Measurements from ENCODE around the gene CDH19.
"Not testable (repeated sequence)": the region's sequence is repeated elsewhere in the genome, so short reads cannot be mapped to it uniquely, and the experiment has no call there.

Gene CDH19

DNA sequence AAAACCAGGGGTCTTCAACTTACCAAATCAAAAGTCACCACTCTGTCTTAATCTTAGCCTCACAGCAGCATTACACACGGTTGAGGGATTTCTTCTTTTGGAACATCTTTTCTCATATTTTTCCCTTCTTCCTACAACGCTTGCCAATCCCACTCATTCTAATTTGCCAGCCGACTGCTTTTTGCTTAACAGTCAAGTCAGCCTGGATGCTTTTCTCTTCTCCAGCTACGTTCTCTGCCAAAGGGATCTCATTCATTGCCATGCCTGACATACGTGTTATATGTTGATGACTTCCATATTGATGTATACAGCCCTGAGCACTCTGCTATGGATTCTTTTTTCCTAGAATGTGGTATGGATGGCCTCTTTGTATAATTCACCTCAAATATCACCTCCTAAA lies 37.3 kb downstream of the CDH19 start:
- DNase-seq (ENCODE audit: low read depth) = no peak

DNA sequence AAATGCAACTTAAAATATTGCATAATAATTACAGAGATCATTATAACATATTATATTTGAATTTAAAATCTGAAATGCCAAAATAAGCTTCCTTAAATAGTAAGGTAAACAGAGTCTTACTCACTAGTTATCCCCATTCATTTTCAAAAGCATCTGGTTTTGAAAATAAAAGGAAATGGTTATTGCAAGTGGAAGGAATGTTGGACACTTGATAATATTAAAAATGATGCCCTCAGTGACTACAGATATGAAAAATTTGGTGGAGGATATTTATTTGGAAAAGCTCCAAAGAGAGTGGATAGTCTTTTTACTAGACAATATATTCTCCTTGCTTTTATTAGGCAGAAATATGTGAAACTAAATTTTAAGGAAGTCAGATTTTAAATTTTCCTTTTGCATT lies 39.7 kb downstream of the CDH19 start:
- no peak for DNase-seq (ENCODE audit: low read depth)

DNA sequence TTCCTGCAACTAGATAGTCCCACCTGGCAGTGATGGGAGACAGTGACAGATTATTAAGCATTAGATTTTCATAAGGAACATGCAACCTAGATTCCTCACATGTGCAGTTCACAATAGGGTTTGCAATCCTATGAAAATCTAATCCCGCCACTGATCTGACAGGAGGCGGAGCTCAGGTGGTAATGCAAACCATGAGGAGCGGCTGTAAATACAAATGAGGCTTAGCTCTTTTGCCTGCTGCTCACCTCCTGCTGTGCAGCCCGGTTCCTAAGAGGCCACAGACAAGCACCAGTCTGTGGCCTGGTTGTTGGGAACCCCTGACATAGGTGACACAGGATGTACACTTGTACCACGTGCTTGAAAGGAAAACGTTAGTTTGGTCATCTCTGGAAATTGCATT lies 41.6 kb downstream of the CDH19 start:
- no peak for DNase-seq (ENCODE audit: low read depth)

DNA sequence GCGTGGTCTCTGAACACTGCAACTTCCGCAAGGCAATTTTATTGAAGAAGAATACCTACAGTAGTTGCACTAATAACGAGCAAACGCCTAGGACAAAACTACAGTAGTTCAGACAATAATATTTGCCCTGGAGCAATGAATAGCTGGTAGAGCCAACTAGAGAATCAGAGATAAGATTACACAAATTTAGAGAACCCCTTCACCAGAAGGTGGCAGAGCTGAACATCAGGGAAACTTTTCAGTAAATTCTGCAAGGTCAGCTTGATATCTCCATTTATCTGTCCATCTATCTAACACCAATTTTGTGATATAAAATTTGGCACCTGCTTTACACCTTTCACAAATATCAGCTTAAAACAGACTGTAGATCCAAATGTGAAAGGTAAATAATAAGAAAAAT lies 43.8 kb downstream of the CDH19 start:
- no peak for DNase-seq (ENCODE audit: low read depth)

DNA sequence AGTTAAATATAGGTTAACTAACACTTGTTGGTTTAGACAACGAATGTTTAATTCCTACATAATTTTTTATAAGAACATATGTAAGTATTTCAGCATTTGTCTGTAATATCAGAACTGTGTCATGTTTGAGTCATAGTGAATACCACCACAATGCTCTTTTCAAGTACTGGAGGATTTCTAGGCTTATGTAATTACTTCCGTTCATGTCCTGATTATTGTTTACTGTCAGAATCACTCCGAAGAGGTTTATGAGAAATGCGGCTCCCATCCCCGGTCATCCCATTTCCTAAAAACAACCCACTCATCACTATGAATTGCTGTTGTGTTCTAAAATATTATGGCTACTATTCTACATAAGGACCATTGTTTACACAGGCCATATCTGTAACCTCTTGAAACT lies 45.1 kb downstream of the CDH19 start:
- DNase-seq (ENCODE audit: low read depth) = no peak

DNA sequence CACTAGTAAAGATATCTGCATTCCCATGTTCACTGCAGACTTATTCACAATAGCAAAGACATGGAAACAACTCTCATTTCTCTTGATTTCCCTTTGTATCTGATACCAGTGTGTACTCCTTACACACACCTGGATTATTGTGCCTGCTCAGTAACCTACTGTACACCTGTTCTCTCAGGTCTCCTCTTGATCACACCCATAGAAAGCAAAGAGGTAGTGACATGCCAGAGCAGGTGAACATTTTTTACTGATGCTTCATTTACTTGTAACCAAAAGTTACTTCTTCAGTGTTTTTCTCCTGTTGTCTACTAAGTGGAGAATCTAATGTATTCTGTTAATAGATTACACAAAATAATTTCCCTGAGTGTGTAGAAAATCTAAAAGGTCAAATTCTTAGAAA lies 46.8 kb downstream of the CDH19 start:
- no peak for DNase-seq (ENCODE audit: low read depth)

DNA sequence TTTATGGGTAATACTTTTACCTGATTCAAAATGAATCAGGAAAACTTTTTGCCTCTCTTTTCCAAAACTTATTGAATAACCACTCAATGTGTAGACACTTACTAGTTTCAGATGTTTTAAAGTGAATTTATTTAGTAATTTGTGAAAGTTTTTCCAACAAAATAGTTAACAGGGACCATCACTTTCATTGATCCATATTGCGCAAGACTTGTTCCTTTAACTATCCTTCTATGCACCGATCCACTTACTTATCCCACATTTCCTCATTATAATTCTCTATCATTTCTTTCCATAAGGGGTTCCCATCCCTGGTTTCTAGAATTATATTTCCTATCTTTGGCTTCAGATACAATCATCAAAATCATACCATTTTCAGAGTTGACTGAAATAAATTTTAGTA lies 48.3 kb downstream of the CDH19 start:
- DNase-seq (ENCODE audit: low read depth) = no peak

DNA sequence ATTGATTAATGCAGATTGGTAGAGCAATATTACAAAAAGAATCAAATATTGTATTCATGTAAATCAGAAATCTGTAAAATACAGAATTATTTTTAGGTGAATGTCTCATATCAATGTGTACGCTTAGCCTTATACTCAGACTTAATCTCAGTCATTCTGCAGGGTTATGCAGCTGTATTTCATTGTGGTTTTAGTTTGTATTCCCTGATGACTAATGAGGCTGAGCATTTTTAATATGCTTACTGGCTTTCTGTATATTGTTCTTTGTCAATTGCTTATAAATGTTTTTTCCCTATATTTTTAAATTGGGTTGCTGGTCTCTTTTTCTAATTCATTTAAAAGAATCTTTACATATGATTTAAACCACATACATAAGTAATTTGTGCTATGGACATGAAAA lies 50.1 kb downstream of the CDH19 start:
- no peak for DNase-seq (ENCODE audit: low read depth)

DNA sequence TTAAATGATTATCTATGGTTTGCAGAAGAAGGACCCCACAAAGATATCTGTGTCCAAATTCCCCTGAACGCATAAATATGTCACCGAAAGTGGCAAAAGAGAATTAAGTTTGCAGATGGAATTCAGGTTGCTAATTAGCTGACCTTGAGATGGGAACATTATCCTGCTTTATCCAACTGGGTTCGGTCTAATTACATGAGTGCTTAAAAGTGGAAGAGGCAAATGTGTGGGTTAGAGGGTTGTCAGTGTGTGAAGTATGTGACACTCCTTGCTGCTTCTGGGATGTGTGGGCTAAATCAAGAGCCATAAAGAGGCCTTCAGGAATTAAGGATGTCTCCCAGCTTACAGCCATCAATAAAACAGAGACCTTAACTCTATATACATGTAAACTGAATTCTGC lies 53.5 kb downstream of the CDH19 start:
- DNase-seq (ENCODE audit: low read depth) = no peak

DNA sequence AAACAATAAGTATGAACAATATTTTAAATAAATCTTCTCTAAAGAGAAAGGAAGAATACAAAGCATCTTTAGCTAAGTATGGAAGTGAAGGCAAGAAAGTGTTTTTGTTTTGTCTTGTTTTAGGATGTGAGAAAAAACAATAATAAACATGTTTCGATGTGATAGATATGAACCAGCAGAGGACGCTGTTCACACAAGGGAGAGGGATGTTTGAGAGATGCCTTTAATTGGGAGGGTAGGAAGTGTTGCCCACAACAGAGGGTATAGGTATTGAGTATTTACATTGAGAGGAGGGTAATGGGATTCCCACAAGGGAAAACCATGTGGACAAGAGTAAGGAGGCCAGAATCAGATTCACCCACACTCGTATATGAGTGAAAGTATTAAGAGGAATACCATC lies 55.1 kb downstream of the CDH19 start:
- DNase-seq (ENCODE audit: low read depth) = no peak

DNA sequence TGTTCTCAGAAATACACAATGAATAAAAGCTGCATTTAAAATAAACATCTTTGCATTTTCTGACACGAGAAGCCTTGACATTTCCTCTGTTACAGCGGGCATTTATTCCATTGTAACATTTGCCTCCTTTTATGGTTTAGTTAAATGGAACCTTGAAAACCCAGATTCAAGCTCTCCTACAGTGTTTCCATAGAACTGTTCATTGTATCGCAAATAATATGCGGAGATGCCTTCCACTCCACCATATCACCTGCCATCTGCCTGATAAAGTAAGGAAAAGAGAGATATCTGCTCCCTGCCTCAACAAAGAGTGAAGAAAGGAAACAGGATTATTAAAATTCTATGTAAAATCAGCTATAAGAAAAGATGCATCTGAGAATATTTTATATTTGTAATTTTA lies 69.8 kb downstream of the CDH19 start:
- no peak for DNase-seq (ENCODE audit: low read depth)

DNA sequence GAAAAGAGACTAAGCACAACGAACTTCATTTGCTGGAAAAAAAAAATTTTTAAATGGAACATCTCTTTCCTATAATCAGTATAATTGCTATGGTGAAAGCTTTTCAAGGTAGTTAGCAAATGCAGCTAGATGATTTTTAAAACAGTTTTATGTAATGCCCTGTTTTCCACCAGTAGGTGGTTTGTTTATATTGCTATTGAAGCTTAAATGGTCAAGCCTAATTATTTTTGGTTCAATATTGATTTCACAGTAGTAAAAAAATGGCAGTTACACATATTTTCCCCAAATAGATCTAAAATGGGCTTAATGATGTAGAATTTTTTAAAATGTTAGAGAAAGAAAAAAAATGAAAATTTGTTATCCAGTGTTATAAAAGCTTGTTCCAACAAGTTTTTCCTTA lies 70.2 kb downstream of the CDH19 start:
- DNase-seq (ENCODE audit: low read depth) = no peak

DNA sequence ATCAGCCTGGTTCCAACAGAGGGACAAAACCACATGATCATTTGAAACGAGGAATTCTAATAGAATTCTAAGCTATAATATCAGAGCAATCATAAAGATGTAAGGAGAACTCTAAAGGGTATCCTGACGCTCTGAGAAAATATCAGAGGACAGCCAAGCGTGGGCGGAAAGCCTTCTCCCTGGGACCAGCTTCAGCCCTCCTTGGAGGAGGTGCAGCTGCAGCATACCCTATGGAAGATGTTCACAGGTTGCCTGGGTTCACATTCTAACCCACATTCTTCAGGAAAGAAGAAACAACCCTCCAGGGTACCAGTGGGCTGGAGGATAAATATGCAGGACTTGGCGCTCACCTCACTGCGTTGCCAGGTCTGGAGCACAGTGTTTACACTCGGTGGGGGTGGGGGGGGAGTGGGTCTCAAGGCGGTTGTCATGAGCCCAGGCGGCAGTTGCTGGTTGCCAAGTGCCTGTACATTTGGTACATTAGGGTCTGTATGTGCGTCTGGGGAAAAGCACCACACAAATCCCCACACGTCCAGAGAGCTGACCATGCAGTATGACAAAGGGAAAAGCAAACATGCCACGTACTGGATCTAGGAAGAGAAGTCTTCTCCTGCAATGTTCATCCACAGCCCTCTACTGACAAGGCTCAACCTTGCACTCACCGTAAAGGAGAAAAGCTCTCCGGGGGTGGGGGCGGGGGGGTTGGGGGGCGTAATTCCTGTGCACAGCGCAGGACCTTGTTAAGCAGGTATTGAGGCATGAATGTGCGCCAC lies 80.5 kb downstream of the CDH19 start:
- DNase-seq (ENCODE audit: low read depth) = no peak

DNA sequence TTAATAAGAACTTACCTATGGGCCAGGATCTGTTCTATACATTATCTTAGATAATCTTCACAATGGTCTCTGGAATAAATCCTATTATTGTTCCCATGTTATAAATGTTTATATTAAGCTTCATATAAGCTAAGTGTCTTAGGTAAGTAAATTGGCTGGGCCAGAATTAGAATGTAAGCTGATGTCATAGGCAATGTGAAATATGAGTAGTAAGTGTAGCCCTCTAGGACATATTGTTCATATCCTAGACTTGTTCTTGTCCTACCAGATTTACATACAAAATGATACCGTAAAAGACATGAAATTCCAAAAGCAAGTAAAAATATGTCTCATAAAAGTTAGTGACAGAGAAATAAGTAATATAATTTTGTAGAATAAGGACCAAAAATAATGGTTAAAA lies 89.9 kb downstream of the CDH19 start:
- no peak for DNase-seq (ENCODE audit: low read depth)

DNA sequence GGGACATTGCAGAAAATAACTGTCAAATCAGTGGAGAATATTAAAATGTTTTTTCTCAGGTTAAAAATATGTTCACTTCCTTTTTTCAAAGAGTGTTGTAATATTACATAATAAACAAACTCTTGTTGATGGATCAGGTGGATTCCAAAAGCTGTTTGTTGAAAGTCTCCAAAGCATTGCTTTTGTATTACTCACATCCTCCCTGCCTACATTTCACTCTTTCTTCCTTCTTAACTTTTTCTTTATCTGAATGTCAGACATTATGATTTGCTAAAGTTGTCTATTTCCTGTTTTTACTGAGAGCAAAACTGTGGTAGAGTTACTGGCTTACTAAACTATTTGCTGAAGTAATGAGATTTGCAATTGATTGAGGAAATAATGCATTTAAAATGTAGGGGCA lies 92.1 kb downstream of the CDH19 start:
- DNase-seq (ENCODE audit: low read depth) = no peak

DNA sequence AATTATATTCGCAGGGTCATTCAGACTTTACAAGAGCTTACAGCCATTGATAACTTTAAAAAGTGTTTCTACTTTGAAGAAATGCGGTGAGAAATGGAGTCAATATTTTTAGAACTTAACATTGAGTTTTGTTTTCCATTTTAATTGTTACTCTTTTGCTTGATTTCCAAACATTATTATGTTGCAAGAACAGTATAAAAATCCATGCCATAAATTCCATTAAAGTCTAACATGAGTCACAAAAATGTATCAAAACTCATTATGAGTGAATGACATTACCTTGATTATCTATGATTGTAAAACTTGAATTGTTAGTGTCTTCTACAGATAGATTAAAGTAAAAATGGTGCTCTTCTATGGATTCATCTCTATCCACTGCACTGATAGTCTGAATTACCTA lies 92.6 kb downstream of the CDH19 start:
- no peak for DNase-seq (ENCODE audit: low read depth)

DNA sequence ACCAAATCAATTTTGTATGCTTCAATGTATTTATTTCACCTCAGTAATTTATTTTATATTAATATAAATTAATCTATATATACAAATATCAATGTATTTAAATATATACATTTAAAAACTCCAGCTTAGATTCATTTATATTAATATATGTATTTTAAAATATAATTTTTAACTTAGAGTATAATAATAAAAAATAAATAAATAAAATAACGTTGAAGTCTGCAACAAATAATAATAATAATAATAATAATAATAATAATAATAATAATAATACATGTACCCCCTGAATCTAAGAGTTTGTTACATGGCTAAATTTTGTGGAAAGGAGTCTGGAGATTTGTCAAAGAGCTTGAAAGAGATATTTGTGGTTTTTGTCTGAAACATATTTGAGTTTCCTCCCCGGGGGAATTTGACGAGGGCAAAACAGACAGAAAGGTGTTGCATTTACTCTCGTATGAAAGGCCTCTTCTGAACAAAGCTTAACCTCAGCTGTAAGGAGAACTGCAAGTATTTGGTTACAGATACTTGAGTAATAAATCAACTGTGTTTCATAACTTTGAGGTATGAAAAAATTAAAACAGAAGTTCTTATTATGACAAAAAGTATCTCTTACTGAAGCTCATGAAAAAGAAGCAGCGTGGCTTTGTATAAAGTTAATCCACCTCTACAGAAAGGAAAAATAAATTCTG lies 93.4 kb downstream of the CDH19 start:
- DNase-seq (ENCODE audit: low read depth) = no peak

DNA sequence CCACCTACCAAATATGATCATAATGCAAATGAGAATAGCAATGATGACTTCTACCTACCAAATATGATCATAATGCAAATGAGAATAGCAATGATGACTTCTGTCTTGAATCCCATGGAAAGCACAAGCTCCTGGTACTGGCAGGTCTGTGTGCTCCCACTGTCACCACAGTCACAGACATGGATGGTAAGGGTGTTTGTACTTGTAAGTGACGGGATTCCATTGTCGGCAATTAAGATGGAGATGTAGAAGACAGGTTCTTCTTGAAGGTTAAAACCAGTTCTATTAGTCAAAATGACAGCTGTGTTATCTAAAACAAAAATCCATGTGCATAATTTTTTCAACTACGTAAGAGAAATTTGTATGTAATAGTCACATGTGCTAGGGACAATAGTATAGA lies 95.0 kb downstream of the CDH19 start:
- DNase-seq (ENCODE audit: low read depth) = no peak

DNA sequence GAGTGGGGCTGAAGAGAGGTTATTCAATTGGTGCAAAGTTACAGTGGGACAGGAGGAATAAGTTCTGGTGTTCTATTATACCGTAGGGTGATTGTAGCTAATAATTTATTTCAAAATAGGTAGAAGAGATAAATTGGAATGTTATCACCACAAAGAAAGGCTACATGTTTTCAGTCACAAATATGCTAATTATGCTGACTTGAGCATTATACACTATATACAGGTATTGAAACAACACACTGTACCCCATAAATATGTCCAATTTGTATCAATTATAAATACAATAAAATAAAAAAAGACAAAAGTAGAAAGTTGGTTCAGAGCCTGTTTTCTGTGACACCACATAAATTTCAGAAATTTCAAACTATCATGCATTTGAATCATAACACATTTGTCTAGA lies 97.7 kb downstream of the CDH19 start:
- DNase-seq (ENCODE audit: low read depth) = no peak

DNA sequence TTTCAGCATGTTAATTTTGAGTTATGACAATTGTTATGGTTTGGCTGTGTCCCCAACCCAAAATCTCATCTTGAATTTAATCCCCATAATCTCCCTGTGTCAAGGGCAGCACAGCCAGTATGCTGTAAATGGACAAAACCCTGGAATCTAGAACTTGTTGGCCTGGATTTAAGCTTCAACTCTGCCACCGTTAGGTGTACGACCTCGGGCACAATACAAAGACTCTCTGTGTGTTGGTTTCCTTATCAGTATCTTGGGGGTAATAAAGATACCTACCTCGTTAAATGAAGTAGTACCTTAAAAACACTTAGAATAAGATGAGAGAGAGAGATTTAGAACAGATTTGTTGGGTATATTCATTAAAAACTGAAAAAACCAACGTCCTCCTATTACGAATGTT lies 106.5 kb downstream of the CDH19 start:
- DNase-seq (ENCODE audit: low read depth) = no peak

DNA sequence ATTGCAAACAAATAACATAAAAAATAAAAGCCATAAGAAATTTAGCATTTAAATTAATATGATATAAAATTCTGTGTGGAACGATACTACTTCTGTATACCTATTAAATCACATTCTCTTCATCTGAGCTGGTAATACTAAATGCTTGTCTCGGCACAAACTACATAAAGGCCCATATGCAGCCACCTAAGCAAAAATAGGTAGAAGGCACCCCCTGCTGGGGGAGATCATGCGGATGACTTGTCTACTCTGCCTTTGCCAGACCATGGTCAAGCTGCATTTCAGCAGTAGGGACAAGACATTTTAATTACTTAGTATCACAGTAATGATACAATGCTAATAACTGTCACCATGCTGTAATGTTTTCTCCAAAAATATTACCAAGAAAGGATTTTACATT lies 108.0 kb downstream of the CDH19 start:
- DNase-seq (ENCODE audit: low read depth) = no peak

DNA sequence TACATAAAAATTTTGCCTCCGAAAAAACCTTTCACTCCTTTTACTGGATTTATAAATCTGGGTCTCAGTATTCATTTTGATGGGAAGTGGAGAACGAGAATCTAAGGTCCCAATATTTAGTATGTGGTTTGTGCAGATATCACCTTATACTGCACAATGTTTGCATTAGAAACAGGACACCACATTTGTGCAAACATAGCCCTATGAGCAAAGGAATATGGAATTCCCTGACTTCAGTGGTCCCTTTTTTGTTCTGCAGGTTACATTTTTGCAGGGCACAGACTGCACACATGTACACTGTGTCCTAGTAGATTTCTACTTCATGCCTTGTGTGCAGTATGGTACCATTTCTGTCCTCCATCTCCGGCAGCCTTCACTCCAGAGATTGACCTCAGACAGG lies 130.0 kb downstream of the CDH19 start:
- no peak for DNase-seq (ENCODE audit: low read depth)

DNA sequence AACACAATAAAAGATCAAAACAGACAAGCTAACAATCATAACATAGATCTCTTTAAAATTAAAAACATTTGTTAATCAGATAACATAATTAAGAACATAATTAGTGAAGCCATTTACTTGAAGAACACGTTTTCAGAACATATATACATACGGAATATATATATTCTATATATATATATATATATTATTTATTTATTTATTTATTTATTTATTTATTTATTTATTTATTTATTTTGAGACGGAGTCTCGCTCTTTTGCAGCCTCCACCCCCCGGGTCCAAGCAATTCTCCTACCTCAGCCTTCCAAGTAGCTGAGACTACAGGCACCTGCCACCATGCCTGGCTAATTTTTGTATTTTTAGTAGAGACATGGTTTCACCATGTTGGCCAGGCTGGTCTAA lies 137.7 kb downstream of the CDH19 start:
- not testable (repeated sequence) for DNase-seq (ENCODE audit: low read depth)

DNA sequence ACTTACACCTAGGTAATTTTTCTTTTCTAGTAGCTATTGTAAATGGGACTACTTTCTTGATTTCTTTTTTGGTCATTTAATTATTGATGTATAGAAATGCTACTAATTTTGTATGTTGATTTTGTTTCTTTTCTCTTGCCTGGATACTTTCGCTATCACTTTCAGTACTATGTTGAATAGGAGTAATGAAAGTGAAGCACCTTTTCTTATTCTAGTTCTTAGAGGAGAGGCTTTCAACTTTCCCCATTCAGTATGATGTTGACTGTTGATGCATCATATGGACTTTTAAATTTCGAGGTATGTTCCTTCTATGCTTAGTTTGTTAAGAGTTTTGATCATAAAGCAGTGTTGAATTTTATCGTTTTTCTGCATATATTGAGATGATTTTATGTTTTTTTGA lies 142.5 kb downstream of the CDH19 start:
- DNase-seq (ENCODE audit: low read depth) = no peak
